GM18873 (cell line): ENCODE measurements around the gene DEFB129.
"Not testable (repeated sequence)": the region's sequence is repeated elsewhere in the genome, so short reads cannot be mapped to it uniquely, and the experiment has no call there.

ENCODE experiments used
- ATAC-seq: cut with Tn5 transposase; IDR thresholded peaks from one replicate; pipeline ENCODE4 v1.9.1; 2021; ENCODE audit warnings: mild to moderate bottlenecking, moderate library complexity, moderate number of reproducible peaks; ENCODE audit not compliant: unreplicated experiment, low FRiP score

Gene DEFB129

DNA sequence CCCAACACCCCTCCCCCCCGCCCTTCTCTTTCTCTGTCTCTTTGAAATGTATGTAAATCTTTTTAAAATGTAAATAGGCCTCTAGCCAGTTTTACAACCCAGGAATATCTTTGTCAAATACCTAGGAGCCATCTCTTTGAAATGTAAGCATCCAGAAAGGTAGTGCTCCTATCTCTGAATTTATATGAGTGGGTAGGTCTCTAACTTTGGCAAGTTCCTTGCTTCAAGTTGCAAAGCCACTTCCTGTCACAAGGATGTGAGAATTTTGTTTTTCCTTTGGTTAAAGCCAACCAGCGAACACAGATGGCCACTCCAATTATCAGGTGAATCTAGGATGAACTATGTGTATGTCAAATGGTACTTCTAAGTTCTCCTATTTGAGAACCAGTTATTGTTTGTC, 24.3 kb downstream of the DEFB129 start:
- ATAC-seq = no peak

DNA sequence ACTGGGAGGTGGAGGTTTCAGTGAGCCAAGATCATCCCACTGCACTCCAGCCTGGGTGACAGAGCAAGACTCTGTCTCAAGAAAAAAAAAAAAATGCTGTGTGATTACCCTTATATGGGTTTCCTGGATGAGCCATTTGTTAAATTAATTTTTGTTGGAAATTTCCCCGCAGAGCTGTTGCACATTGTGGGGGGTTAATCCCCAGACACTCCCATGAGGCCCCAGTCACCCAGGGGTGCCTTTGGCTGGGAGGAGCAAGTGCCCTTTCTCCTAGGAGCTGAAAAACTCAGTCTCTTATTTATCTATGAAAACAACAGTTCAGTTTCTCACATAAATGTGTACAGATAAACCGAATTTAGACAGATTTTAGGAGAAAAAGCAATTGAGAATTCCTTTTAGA, 25.7 kb downstream of the DEFB129 start:
- no peak for ATAC-seq

DNA sequence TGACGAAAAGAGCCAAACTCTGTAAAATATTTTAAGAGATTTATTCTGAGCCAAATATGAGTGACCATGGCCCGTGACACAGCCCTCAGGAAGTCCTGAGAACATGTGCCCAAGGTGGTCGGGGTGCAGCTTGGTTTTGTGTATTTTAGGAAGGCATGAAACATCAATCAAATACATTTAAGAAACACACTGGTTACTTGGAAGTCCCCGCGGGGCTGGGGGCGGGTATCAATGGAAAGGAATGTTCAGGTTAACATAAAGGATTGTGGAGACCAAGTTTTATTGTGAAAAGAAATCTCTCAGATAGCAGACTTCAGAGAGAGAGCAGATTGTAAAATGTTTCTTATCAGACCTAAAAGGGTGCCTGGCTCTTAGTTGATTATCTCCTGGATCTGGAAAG, 26.4 kb downstream of the DEFB129 start:
- ATAC-seq = not testable (repeated sequence)

DNA sequence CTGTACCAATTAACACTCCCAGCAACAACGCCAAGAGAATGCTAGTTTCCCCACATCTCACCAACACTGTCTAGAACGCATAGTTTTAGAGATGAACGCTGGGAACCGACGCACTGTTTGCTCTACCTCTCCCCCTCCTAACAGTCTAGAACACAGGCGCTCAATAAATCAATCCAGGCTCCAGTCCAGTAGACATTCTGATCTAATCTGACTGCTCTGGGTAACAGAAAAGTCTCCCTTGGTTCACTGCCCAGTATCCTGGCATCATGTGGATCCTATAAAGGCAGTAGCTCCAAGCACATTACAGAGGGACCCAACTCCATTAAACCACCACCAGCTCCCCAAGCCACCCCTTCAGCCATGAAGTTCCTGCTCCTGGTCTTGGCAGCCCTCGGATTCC, 30.4 kb downstream of the DEFB129 start, which contains the start of gene DEFB132:
DEFB132 (plus strand) TSS at position 306 of the 400 bp plus-strand sequence; CDS start at position 361, 55 bp downstream.
- ATAC-seq = no peak

DNA sequence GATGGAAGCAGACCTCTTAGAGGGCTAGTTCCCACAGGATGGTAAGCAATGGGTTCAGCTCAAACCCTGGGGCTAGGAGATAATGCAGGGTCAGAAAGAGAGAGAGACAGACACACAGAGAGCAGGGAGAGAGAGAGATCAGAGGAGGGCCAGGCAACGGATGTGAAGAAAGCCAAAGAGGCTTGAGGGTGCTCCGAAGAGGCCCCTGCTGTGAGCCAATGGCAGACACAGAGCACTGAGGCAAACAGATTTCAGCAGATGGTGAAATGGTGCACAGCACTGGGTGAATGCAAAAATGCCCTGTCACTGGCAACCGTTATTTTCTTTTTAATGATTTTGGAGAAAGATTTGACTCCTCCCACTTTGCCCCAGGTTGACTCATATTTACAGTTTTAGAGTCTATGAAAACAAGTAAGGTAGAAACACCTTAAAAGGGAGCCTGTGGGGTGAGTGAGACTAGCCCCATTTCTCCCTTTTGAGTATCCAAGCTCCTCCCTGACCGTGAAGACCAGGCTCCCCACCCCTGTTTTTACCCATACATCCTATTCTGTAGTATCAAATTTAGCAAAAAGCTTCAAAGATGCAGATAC, 31.3 kb downstream of the DEFB129 start:
- no peak for ATAC-seq

DNA sequence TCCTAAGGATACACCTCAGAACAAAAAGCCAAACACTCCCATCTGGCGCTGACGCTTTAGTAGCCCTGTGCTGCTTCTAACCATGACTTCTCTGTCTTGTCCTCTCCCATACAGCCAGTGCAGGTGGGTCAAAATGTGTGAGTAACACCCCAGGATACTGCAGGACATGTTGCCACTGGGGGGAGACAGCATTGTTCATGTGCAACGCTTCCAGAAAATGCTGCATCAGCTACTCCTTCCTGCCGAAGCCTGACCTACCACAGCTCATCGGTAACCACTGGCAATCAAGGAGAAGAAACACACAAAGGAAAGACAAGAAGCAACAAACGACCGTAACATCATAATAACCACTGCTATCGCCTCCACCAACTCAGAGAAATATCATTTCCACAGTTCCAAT, 31.9 kb downstream of the DEFB129 start:
- ATAC-seq = no peak

DNA sequence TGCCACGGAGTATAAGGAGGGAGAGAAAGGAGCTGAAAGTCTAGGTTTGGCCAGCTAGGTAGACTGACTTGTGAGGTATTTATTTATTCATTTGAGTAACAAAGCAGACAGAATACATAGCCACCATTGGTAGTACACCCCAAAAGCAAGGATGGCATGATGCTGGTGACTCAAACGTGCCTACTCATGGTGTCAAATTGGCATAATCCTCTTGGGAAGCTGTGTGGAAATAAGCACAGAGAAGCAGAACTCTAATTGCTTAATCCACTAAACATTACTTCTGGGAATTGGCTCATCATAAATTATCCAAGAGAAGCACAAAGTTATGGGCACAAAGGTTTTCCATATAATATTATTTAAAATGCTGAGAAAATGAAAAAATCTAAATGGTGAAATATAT, 32.9 kb downstream of the DEFB129 start:
- ATAC-seq = no peak

DNA sequence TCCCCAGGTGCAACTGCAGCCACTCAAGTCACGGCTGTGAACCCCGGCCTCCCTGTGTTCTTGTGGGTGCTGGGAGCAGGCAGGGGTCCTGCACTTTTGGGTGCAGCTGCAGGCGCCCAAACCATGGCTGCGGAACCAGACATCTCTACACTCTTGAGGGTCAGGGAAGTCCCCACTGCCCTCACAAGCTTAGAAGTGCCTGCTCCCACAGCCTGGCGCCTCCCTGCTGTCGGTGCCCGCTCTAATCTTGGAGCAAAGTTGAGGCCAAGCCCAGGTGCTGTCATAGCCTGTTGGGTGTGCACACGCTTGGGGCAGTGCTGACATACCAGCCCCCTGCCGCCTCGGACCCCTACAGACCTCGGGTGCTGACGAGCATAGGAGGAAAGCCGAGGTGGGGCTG, 36.6 kb downstream of the DEFB129 start:
- ATAC-seq = no peak

DNA sequence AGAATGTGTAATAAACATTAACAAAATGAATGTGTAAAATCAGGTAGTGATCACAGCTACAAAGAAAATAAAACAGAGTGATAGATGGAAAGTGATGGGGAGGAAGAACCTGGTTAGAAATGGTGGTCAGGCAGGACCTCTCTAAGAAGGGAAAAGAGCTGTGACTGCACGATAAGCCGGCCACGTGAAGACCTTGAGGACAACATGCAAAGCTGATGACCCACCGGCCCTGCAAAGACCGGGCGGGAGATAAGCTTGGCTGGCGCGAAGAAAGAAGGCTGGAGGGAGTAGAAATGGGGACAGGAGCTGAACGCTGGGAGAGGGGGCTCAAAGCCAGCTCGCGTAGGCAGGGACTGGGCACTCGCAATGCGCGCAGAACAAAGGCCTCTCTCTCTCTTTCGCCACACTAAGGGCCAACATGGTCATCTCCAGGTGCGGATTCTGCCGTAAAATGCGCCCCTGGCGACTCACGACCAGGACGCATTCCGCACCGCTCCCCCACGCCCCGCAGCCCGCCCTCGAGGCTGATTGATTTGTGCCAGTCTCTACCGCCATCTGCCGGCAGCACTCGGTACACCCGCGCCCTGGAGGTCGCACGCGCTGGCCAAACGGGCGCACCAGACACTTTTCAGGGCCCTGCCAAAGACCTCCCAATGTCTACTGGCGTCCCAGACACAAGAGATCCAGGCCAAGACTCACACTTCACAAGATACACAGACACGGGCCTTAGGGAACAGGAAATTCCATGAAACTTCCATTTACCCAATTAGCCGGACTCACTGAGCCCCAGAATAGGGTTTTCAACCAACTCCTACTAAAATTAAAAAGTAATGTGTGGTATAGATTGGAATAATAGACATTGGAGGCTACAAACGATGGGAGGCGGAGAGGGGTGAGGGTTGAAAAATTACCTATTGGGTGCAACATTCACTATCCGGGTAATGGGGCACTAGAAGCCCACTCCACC, 39.8 kb downstream of the DEFB129 start:
- ATAC-seq = no peak

DNA sequence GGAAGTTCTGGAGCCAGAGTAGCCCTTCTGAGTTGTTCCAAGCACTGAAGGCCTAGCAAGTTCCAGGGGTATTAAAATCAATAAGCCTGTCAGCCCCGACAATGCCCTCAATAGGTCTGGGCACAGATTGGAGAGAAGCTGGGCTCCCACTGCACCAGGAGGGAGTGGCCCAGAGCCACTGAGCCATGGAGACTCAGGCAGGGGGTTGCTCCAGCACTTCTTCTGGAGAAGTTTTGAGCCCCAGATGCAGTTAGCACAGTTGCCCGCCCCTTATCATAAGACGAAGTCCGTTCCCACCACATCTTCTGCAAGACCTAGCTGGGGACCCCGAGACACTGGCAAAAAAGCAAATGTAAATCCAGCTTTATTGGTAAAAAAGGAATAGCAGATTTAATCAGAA, 43.5 kb downstream of the DEFB129 start:
- no peak for ATAC-seq

DNA sequence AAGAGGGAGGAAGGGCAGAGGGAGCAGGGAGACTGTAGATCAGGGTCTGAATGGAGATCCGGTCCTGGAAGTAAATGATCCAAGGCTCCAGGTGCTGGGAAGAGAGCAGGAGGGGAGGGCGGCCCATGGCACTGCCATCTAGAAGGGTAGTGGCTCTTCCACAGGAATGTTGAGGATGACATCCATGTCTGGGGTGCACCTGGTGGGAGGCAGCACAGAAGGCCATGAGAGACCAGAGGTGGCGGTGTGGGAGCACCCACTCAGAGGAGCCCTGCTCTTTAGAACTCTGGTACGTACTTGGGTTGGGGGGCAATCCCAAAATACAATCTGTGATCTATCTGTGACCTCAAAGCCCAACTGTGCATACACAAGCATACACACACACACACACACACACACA, 44.0 kb downstream of the DEFB129 start:
- ATAC-seq = no peak

DNA sequence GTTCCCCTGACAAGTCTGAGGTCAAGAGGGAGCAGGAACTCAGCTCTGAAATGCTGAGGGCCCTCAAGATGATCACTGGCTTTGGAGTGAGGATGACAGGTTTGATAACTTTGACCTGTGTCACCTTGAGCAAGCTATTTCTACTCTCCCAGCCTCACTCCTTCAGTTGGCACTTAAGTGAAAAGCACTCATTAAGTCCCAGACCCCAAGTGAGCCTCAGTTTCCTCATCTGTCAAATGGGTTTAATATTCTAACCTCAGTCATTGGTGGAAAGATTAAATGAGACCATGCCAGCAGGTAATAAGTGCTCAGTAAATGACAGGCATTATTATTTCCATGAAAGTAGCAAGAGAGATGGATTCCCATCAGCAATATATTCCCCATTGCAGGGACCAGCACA, 44.5 kb downstream of the DEFB129 start:
- ATAC-seq = no peak

DNA sequence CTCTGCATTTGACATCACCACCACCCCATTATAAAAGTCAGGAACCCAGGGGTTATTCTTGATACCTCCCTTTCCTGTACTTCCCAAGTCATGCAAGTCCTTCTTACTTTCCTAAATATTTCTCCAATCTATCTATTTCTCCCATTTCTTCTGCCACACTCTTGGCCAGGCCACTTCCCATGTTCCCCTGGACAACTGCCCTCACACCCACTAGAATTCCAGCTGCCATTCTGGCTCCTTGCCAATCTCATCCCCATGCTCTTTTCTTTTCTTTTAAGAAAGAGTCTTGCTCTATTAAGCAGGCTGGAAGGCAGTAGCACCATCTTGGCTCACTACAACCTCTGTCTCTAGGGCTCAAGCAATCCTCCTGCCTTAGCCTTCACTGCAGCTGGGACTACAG, 45.7 kb downstream of the DEFB129 start:
- no peak for ATAC-seq

DNA sequence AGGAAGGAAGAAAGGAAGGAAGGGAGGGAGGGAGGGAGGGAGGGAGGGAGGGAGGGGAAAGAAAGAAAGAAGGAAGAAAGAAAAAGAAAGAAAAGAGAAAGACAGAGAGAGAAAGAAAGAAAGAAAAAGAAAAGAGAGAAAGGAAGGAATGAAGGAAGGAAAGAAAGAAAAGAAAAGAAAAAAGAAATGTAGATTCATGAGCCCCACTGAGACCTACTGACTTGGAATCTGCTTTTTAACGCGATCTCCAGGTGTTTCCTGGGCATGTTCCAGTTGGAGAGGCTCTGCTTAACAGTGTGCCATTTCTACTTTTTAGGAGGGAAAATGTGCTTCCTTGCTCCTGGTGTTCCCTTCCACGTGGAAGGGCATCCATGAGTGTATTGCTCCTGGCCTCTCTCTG, 46.8 kb downstream of the DEFB129 start:
- no peak for ATAC-seq

DNA sequence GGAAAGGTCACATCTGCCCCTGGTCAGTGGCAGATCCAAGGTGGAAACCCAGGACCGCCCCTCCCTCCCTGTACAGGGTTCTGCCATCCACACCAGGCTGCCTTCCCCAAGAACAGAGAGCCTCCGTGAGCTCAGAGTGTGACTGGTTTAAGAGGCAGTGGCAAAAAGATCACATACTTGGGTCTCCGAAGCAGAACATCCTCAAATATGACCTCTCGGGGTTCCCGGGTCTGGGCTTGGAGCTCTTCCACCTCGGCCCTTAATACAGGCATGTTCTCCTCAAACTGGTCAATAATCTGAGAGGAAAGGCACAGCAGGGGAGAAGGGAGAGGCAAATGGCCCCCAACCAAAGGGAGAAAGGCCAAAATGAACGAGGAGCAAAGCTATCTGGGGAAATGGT, 48.7 kb downstream of the DEFB129 start:
- no peak for ATAC-seq

DNA sequence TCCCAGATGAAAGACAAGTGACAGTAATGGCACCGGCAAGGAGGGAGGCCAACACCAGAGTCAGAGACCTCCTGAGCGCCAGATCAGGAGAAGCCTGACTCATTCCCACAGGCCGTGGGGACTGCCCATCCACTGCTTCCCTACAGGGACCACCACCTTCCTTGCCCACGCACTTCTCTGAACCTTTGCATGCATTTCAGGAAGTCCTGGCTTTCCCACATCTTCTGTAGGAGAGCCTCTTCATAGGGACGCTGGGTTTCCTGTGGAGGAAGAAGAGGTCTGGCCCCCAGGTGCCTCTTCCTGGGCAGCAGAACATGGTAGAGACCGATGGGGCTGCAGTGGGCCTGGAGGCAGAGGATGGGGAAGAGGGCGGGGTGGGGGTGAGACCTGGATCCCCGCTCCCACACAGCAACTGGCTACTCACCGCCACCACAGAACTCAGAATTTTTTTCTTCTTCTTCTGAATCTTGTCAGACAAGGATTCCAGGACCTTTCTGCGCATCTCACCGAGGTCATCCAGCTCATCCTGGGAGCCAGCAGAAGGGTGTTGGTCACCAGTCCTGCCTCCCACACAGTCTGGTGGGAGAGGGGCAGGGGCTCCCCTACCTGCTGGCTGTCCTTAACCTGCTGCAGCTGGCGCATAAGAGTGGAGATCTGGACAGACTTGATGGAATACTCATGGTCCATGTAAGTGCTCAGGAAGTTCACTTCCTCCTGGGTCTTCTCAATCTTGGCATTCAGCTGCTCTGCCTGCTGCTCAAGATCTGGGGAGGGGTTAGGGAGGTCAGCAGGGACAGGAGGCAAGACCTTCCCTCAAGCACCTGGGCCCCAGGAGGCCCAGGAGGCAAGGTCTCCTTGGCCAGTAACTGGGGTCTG, 49.8 kb downstream of the DEFB129 start:
- ATAC-seq = no peak

DNA sequence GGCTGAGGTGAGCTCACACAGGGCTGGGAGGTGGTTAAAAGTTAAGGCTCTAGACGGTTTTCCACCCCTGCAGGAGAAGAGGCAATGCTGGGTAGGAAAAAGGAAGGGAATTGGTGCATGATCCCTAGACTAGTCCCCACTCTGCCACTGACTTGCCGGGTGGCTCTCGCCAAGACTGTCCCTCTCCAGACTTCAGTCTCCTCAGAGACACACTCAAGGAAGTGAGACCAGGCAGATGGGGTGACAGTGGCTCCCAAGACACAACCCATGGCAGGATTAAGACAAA, 50.4 kb downstream of the DEFB129 start:
- ATAC-seq = no peak

DNA sequence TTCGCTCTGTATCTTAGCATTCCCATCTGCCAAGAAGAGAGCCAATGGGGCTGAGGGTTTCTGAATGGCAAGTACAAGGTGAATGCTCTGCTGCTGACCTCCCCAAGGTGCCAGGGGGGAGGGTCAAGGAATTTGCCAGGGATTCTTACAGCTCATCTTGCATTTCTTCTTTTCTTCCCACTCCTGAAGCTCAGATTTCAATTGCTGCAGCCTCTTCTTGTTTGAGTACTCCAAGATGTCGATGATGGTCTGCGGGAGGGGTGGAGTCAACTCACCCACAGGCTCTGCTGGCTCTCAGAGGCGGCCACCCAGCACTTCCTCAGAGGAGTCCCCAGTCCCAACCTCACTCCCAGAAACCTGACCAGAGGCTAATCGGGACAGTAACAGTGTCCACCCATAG, 51.1 kb downstream of the DEFB129 start:
- no peak for ATAC-seq

DNA sequence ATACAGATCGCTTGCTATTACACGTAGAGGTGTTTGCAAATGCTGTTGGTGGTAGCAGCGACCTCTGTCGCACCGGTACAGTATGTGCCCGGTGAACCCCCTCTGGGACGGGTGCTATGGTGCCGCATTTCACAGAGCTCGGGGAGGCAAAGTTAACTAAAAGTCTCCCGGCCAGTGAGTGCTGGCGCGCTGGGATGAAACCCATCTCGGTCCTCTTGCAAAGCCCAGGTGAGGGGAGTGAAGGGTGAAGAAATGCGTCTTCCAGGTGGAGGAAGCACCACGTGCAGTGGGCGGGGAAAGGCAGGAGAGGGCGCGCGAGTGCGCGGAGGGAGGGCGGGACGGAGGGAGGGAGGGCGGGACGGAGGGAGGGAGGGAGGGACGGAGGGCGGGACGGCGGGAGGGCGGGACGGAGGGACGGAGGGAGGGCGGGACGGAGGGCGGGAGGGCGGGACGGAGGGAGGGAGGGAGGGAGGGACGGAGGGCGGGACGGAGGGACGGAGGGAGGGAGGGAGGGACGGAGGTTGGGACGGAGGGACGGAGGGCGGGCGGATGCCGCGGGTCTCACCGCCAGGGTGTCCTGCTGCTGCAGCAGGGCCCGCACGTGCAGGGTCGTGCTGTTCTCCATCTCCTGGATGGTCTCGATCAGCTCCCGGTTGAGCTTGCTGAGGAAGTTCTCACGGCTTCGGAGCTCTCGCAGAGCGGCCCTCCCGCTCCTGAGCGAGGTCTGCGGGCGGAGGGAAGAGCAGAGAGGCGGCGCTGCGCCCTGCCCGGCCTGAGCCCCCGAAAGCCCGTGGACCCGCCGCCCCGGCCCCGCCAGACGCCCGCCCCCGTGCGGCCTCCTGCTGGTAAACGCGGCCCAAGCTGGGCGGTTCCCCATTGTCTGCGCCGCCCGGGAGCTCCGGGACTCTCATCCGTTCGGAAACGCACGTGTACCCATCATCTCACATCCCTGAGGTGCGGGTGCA, 51.8 kb downstream of the DEFB129 start:
- no peak for ATAC-seq
